ENCODE results near the gene XDH.

The XDH gene

DNA sequence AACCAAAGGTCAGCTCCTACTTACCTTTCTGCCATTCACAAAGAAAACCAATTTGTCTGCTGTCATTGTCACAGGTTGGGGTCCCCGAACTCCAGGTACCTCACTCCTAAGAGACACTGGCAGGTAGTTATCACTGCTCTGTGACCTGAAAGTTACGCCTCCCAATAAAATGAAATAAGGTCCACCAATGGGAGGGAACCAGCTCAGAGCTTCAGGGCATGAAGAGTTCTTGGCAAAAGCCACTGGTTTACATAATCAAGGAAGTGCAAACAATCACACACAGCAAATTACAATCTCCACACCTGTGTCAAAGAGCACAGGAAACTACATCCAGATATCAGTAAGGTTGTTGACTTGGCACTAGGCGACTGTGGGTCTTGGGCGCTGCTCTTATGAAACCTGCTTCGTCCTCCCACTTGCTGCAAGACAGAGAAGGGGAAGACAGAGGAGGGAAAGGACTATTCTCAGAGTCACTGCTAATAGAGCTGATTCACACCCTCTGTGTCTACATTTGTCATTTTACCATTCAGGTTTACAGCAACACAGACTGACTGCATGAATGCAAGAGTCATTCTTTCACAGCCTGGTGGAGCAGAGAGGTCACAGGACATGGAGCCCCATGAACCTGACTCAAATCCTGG is at the start of gene XDH:
Gene XDH (minus strand): TSS at position 142 of the 641 bp plus-strand sequence. CDS start 76 bp downstream, at position 66.
- no peak for DNase-seq

DNA sequence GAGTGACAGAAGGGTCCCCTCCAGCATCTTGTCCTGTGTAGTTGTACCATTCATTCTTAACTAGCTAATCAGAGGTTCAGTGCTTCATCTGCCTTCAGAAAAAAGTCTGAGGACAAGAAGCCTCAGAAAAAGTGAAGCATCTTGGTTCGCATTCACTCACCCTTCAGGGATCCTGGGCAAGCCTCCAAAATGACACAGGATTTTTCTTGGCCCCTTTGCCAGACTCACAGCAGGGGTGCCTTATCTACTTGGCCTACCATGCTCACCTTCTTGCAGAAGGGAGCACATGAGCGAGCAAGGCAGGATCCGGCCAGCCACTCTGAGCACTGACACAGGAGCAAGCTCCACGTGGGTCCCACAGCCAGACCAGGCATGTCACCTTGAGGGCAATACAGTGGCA is 43.1 kb upstream of the XDH start:
- no peak for DNase-seq

DNA sequence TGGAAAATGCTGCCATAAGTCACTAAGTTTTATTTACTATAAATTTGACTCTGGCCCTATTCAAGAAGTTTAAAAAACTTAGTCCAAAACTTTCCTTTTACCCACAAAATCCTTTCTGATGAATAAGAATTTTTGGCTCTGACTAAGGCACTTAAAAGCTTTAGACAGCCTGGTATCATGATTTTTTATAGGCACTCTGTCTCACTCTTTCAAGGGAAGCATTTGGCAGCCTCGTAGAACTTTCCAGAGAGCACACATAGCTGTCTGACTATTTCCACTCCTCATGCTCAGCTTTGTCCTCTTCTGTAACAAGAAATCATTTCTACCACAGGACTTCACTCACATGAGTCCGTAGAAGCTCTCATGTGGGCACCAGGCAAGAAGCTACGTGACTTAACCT is 32.3 kb upstream of the XDH start:
- DNase-seq, result no peak

DNA sequence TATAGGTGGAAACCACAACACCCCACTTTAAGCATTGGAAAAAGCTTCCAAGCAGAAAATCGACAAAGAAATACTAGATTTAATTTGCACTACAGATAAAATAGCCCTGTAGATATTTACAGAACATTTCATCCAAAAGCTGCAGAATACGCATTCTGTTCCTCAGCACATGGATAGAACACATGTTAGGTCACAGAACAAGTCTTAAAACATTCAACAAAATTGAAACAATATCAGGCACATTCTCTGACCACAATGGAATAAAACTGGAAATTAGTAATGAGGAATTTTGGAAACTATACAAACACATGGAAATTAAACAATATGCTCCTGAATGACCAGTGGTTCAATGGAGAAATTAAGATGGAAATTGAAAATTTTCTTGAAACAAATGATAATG is 27.8 kb upstream of the XDH start:
- no peak for DNase-seq

DNA sequence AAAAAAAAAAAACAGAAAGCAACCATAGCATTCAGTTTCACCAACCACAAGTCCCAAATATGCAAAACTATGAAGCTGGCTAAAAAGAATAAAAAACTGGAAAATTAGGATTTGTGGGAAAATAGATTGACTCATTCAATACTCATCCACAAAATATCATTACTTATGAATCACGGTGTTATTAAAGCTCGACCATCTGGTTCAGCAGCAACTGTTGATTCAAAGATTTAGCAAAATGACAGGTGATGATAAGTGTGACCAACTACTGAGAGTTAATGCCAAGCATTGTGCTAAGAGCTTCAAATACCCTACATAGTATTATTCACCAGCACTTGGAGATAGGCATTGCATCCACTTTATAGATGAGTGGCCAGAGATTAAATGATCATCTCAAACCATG is 26.2 kb upstream of the XDH start:
- no peak for DNase-seq

DNA sequence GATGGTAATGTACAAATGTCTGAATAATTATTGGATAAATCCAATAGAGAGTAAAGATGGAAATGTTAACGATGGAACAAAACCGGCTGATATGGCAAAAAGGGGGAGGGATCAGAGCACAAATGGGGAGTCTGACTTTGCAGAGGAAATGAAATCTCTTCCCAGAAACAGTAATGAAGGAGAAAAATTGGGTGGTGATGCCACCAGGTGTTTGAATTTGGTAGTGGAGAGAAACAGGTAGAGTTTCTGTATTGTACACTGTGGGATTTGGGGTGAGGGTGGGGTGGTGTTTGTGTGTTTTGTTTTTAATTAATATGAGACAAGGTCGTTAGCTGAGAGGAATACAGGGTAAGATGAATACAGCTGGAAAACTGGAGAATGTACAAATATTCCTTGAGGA is 20.4 kb upstream of the XDH start:
- no peak for DNase-seq

DNA sequence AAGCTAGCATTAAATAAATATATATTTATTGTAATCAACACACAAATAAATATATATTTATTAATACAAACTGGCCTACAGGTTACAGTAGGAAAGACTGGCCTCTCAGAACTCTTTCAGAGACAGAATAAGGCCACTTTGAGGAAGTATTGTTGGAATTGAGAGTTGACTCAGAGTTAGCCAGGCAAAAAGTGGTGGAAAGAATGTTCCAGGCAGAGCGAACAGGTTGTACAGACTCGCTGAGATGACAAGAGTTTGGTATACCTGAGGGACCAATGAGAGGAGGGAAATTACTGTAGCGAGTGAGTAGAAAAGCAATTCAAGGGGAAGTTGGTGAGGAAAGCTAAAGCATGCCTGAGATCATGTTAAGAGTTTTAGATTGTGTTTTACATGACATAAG is 19.0 kb upstream of the XDH start:
- DNase-seq, result no peak

DNA sequence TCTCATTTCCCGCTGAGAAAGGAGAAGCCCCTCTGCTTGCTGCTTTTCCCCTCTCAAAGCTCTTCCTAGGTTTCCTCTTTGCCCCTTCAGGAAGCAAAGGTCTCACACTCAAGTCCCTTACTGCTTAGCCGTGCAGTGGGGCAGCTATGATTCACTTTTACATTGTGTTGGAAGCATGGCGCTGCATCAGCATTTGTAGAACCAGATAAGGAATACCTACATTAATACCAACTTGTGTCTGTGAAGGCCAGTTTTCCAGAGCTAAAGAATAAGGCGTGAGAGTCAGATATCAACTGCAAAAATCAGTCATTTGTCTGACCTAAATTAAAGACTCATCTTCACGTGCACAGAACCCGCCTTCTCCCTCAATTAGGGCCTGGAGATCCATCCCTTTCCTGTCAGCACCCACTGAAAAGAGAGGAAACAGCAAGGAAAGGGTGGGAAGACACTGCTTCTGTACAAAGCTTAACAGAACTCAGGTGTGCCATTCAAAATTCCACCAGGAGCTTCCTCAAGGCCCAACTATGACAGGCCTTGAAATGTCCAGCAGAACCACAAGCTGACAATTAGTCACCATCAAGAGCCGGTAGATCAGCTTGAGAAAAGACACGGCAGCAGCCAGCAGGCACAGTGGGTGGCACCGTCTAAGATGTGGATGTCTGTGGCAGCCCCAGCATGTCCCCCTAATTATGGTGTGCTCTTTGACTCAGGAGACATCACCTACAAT is 16.1 kb upstream of the XDH start:
- DNase-seq, result no peak

DNA sequence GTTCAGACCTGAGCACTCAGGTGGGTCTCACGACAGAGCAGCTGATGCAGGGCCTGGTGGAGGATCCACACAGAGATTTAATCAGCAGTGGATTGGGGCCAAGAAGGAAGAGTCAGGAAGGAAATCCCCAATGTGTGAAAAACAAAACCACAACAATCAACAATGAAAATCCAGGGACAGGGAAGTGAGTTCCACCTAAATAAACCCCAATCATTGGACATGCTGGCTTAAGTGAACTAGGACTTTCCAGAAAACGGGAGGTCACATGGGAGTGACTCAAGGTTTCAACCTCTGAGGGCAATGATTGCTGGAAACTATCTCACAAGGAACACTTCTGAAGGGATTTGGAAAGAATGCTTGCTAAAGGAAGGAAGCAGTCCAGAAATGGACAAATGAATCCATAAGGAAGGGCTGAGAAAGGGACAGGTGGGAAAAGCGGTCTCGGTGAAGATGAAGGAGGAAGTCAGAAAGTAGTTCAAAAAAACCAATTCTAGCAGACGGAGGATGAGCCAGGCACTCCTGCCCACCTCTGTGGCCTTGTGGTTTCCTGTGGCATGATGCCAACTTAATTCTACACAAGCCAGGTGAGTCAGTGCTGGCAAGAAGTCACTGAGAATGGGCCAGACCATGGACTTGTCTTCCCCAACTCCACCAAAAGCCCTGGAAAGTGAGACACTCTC is 15.4 kb upstream of the XDH start:
- DNase-seq, result peak; percentile 55

DNA sequence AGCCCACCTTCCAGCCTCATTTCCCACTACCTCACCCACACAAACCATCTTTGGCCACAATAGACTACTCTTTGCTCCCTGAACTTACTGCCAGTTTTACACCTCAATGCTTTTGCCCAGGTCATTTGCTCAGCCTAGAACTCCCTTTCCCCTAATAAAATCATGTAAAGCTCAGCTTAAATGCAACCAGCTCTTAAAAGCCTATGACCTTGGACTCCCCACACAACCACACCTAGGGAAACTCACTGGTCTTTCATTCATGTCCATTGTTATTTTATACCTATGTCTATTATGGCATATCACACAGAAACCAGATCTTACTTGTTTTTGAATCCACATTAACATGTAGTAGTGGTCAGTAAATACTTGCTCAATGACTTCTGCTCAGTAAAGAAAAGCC is 14.5 kb upstream of the XDH start:
- DNase-seq, result no peak

DNA sequence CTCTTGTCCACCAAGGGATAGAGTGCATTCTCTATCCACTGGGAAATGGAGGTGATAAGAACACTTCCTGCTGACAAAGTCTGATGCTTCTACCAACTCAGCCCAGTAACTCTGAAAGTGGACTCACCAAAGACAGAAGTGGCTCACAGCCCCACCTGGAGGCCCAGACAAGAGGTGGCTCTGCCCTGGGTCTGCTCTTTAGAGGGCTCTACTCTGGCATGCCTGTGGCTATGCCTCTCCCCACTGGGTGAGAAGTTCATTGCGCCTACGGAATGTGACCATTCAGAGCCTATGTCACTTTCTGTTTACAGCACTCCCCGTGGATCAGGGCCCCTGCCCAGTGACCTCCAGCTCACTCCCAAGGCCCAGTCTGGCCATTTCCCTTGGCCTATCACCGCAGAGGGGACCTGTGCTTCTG is 13.5 kb upstream of the XDH start:
- DNase-seq, result no peak

DNA sequence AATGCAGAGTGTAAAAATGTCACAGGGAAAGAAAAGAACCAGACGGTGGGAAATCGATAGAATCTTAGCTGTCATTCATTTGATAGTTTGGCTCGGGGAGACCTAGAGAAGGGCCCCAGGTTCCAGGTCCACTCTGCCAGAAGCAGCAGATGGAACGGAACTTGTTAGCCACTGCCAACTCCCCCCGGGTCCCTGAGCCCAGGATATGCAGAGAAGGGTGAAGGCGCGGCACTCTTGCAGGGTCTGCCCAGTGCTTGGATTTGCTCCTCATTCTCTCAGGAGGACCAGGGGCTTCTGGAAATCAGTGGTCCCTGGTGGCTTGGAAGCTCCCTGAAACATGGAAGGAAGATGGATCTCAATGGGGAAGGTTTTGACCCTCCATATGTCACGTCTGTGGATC is 11.6 kb upstream of the XDH start:
- DNase-seq, result no peak

DNA sequence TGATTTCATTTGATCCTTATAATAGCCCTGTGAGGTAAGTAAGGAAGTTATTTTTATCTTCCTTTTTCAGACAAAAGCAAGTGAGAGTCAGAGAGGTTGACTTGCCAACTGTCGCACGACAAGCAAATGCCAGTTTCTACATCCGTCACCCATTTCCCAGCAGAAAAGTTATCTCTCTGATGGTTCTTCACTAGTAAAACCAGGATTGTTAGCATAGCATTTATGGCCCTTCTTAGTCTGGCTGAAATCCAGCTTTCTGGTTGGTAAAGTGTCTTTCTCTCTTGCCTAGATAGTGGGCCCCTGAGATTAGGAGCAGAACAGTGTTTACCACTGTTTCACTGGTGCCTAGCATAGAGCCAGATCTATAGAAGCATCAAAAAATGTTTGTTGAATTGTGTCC is 7.1 kb upstream of the XDH start:
- no peak for DNase-seq

DNA sequence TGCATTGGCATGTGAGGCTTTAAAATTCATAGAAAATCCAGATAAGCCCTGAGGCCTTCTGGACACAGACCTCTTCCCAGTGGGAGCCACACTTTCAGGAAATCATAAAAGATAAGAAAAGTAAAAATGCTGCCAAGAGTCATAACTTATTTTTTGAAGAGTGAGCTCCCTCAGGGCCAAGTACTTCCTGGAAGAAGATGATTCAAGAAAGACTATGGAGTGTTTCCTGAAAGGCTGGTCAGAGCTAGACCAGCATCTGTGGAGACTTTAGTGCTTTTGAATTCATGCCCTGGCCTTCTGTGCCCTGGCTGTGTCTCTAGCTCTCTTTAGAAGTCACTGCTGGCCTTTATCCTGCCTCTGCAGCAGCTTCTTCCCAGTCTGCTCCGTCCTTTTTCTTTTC is 6.4 kb upstream of the XDH start:
- DNase-seq, result no peak

DNA sequence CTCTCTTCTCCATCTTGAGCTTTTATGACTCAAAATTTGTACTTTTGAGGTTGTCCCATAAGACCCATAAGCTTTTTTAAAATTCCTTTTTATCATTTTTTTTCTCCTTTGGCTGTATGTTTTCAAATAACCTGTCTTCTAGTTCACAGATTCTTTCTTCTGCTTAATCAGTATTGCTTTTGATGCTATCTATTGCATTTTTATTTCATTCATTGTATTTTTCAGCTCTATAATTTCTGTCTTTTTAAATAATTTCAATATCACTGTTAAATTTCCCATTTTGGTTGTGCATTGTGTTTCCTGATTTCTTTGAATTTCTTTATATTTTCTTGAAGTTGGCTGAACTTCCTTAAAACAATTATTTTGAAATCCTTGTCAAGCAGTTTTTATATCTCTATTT is 4.8 kb upstream of the XDH start:
- DNase-seq, result no peak

DNA sequence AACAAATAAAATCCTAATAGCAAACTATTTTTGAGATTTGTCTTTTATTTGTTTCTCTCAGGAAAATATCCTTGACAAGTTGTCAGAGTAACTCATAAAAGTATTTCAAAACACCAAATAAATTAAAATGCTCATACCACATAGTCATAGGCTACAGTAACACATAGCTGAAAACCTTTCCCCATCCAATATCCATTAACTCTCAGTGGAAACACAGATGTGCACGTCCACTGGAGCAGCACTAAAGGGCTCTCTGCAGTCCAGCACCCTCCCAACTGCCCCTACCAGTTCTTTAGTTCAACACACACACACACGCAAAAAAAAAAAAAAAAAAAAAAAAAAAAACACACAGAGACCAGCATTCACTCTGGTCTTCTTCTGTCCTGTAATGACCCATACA is 879 bp upstream of the XDH start:
- DNase-seq, result no peak

DNA sequence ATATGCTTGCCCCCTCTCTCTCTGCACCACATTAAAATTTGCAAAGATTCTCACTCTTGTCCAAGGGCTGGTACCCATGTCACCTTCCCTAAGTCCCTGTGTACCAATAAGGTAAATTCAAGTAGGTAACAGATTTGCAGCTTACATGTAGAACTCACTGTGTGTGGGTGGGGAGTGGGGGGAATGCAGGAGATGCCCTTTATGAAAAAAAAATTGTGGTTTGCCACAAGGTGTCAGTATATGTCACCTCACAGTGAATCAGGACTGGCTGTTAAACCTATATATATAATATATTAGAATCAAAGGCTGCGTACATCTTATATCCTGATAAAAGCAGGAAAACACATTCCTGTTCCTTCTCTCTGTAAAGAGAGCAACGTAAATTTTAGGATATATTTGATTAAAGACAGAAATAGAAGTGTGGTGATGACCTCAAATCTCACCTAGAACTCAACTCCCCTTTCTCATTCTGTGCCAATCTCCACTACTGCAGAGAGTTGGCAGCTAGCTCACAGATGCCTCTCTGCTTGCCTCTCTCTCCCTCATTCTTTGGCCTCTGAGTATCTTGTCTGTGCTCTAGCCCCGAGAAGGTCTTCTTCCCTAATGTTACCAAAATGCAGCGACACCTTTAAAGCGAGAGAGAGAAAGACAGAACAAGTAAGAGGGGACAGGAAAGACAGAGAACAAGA is 536 bp downstream of the XDH start:
- peak; percentile 22 for DNase-seq

DNA sequence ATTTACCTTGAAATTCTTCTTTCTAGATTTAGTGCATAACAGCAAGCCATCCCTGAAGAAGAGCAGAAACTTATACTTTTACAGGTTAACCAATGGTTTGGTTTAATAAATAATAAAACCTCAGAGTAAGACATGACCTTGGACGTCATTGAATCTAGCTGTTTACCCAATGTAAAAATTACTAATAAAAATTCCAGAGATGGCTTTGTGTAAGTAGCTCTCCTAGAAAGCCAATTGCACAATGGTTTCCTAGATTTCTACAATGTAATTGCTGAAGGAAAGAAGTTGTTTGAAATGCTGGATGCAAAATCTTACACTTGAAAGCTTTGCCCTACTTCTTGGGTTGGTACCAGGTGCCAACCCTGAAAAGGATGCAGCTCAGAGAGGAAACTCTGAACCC is 1.5 kb downstream of the XDH start:
- DNase-seq, result no peak

DNA sequence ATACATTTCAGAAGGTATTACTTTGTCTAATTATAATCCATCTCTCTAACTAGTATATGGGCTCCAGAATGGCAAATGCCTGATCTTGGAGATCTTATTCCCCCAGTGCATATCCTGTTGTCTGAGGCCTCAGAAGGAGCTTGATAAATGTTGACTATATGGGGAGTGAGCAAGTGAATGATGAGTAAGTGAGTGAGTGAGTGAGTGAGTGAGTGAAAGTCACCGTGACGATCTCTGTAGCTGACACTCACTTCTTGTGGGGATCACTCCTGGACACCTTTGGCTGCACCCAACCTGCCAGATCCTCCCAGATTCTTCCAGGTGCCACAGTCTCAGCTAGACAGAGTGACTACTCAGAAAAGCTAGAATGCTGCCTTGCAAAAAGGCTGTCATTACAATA is 2.8 kb downstream of the XDH start:
- DNase-seq, result no peak

DNA sequence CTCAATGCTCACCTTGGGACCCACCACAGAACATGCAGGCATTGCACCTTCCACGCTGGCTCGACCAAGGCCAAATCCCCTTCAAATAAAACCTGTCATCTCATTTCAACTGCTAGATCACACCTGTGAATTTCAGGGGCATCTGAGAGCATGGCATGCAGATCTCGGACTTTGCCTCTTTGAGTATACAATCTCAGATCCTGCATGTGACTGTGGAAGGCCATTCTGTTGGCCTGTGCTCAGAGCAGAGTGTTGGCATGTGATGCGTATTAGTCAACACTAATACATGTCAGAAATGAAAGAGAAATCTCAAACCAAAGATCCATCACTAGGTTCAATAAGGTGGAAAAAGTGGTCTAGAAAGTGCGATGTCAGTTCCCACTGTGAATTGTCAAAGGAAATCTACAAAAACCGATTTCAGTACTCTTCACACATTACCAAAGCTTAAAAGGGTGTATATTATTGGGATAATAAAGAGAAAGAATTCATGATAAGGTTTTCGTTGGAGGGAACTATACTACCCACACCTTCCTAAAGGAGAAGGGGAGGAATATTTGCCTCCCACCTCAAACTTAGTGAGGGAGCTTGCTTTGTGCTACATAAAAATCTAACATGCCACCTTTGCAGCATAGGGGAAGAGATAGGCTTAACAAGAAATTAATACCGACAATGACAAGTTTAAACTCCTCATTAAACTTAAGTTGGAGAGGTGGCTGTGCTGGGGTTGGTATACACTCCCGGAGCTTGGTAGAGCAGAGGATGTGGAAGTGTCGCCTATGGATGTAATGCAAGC is 7.8 kb downstream of the XDH start:
- DNase-seq, result no peak

DNA sequence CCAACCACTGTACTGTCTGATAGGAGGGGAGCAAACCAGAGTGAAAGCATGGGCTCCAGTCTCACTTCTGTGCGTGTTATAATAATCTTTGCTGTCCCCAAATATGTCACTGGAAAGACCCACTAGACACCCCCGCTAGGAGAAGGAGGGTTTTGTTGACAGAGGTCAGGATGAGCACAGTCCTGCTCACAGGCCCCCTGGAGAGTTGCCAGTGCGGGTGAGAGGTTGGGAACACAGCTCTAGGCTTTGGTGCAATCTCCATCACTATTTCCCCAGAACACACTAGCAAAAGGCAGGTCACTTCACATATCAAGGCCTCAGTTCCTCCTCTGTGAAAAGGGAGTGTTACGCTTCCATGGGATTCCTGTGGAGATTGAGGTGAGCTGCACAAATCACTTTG is 9.7 kb downstream of the XDH start:
- no peak for DNase-seq

DNA sequence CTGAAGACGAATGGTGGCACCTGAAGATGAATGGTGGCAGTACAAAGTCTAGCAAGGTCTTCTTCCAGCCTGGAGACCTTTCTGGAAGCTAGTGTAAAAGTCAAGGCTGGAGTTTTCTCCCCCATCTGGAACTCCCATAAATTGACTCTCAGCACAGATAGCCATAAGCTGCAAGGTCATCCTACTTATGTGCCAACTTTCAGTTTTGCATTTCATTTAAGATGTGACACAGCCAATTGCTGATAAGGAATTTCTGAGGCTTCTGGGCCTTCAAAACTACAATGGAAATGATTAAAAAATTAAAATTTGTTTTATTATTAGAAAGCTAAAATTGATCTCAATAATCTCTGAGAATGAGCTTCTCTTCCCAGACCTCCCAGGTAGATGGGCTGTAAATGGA is 10.2 kb downstream of the XDH start:
- no peak for DNase-seq

DNA sequence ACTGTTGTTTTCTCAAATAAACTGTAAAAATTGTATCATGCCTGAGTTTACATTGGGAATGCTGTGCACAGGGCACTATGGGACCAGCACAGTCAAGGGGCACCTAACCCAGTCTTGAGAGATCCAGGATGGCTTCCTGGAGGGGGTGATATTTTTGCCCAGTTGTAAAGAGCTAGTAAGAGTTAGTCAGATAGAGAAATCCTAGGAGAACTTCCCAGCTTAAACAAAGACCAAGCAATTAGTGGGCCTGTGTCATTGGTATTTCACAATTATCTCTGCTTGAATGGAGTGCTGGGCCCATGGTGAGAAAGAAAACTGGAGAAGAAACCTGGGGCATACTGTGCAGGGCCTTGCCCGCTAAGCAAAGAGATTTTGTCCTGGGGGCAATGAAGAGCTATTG is 12.2 kb downstream of the XDH start:
- DNase-seq, result no peak
